Measurements from ENCODE around the gene SOCS2.

- TF ChIP-seq, protein P1, sequence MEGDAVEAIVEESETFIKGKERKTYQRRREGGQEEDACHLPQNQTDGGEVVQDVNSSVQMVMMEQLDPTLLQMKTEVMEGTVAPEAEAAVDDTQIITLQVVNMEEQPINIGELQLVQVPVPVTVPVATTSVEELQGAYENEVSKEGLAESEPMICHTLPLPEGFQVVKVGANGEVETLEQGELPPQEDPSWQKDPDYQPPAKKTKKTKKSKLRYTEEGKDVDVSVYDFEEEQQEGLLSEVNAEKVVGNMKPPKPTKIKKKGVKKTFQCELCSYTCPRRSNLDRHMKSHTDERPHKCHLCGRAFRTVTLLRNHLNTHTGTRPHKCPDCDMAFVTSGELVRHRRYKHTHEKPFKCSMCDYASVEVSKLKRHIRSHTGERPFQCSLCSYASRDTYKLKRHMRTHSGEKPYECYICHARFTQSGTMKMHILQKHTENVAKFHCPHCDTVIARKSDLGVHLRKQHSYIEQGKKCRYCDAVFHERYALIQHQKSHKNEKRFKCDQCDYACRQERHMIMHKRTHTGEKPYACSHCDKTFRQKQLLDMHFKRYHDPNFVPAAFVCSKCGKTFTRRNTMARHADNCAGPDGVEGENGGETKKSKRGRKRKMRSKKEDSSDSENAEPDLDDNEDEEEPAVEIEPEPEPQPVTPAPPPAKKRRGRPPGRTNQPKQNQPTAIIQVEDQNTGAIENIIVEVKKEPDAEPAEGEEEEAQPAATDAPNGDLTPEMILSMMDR (IDR thresholded peaks at IDR 0.05), result no peak
- no peak for TF ChIP-seq POLR2A (IDR thresholded peaks at IDR 0.05)
These were observed 30.6 kb downstream of the SOCS2 start for GRCh38 chr12:93602897-93603668.
